Loucy (cell line): ENCODE measurements around the gene NCKAP5.

Experiments used
- H2AFZ ChIP-seq: fragments of 200-600 bp; sonication (generic); 2 replicates; pipeline ENCODE4 v1.6.0; 2016; ENCODE audit warnings: antibody characterized with exemption, mild to moderate bottlenecking, low read length, moderate library complexity
- H3F3A ChIP-seq: fragments of 200-600 bp; 2 replicates; pipeline ENCODE4 v1.6.0; 2016; ENCODE audit warnings: antibody characterized with exemption, low read depth, mild to moderate bottlenecking
- H3K27me3 ChIP-seq: fragments of 200-600 bp; sonication (generic); 2 replicates; pipeline ENCODE4 v1.6.1; 2014; ENCODE audit warnings: low read length, mild to moderate bottlenecking; ENCODE audit not compliant: insufficient read depth, poor library complexity, severe bottlenecking
- H3K36me3 ChIP-seq: fragments of 200-600 bp; sonication (generic); 2 replicates; pipeline ENCODE4 v1.6.1; 2016; ENCODE audit warnings: low read length; ENCODE audit not compliant: insufficient read depth
- H3K4me1 ChIP-seq: fragments of 200-600 bp; sonication (generic); 2 replicates; pipeline ENCODE4 v1.5.1; 2014; ENCODE audit warnings: low read length, mild to moderate bottlenecking; ENCODE audit not compliant: insufficient read depth, poor library complexity, severe bottlenecking
- H3K4me2 ChIP-seq: fragments of 200-600 bp; sonication (generic); 2 replicates; pipeline ENCODE4 v1.6.0; 2014; ENCODE audit warnings: antibody characterized with exemption, low read length, low read depth, mild to moderate bottlenecking; ENCODE audit not compliant: poor library complexity, severe bottlenecking
- H3K4me3 ChIP-seq: fragments of 200-600 bp; sonication (generic); 2 replicates; pipeline ENCODE4 v1.5.1; 2014; ENCODE audit warnings: low read length, mild to moderate bottlenecking, mixed read lengths; ENCODE audit not compliant: poor library complexity, severe bottlenecking
- H3K79me2 ChIP-seq: fragments of 200-600 bp; sonication (generic); 2 replicates; pipeline ENCODE4 v1.6.1; 2014; ENCODE audit warnings: low read length; ENCODE audit not compliant: insufficient read depth
- H3K9ac ChIP-seq: fragments of 200-600 bp; sonication (generic); 2 replicates; pipeline ENCODE4 v1.6.0; 2014; ENCODE audit warnings: mild to moderate bottlenecking, low read depth, low read length, moderate library complexity; ENCODE audit not compliant: poor library complexity, severe bottlenecking
- H3K9me2 ChIP-seq: fragments of 200-600 bp; sonication (generic); replicated peaks from 2 replicates; pipeline ENCODE4 v1.6.1; 2016; ENCODE audit warnings: low read depth, low read length, mixed read lengths
- H3K9me3 ChIP-seq: fragments of 200-600 bp; sonication (generic); 2 replicates; pipeline ENCODE4 v1.6.1; 2014; ENCODE audit warnings: mild to moderate bottlenecking, antibody characterized with exemption, low read length, low read depth; ENCODE audit not compliant: insufficient read depth
- H4K20me1 ChIP-seq: fragments of 200-600 bp; sonication (generic); 2 replicates; pipeline ENCODE4 v1.6.0; 2014; ENCODE audit warnings: antibody characterized with exemption, low read length, mild to moderate bottlenecking; ENCODE audit not compliant: insufficient read depth, poor library complexity, severe bottlenecking
- EZH2phosphoT487 ChIP-seq: fragments of 200-600 bp; IDR thresholded peaks from 2 replicates; pipeline ENCODE4 v1.6.1; 2018; ENCODE audit warnings: antibody characterized with exemption, mild to moderate bottlenecking, moderate library complexity, borderline replicate concordance
- TF ChIP-seq, protein P1 (sequence below): fragments of 200-600 bp; sonication (generic); conservative IDR thresholded peaks from 2 replicates; pipeline ENCODE4 v1.5.1; 2014; ENCODE audit warnings: mild to moderate bottlenecking, antibody characterized with exemption, low read length

NCKAP5 gene

GRCh38 chr2:132909427-132909826, 658.8 kb downstream of the NCKAP5 start:
- no peaks in the 10 kb centered on the region for H3K79me2 ChIP-seq
- no peaks in the 10 kb centered on the region for H3K4me1 ChIP-seq
- H3K27me3 ChIP-seq, result no peaks in the 10 kb centered on the region
- no peak overlapping the region for H2AFZ ChIP-seq
- H3K9me3 ChIP-seq, result no peaks in the 10 kb centered on the region
- H4K20me1 ChIP-seq, result no peaks in the 10 kb centered on the region
- H3K9ac ChIP-seq, result no peak overlapping the region
- H3K4me3 ChIP-seq, result no peak overlapping the region
- H3K4me2 ChIP-seq, result no peak overlapping the region
- H3K36me3 ChIP-seq, result no peaks in the 10 kb centered on the region
- no peaks in the 10 kb centered on the region for H3F3A ChIP-seq
- H3K9me2 ChIP-seq, result no peaks in the 10 kb centered on the region
- no peak for TF ChIP-seq EZH2phosphoT487
- TF ChIP-seq, protein P1, sequence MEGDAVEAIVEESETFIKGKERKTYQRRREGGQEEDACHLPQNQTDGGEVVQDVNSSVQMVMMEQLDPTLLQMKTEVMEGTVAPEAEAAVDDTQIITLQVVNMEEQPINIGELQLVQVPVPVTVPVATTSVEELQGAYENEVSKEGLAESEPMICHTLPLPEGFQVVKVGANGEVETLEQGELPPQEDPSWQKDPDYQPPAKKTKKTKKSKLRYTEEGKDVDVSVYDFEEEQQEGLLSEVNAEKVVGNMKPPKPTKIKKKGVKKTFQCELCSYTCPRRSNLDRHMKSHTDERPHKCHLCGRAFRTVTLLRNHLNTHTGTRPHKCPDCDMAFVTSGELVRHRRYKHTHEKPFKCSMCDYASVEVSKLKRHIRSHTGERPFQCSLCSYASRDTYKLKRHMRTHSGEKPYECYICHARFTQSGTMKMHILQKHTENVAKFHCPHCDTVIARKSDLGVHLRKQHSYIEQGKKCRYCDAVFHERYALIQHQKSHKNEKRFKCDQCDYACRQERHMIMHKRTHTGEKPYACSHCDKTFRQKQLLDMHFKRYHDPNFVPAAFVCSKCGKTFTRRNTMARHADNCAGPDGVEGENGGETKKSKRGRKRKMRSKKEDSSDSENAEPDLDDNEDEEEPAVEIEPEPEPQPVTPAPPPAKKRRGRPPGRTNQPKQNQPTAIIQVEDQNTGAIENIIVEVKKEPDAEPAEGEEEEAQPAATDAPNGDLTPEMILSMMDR, result no peak

DNA sequence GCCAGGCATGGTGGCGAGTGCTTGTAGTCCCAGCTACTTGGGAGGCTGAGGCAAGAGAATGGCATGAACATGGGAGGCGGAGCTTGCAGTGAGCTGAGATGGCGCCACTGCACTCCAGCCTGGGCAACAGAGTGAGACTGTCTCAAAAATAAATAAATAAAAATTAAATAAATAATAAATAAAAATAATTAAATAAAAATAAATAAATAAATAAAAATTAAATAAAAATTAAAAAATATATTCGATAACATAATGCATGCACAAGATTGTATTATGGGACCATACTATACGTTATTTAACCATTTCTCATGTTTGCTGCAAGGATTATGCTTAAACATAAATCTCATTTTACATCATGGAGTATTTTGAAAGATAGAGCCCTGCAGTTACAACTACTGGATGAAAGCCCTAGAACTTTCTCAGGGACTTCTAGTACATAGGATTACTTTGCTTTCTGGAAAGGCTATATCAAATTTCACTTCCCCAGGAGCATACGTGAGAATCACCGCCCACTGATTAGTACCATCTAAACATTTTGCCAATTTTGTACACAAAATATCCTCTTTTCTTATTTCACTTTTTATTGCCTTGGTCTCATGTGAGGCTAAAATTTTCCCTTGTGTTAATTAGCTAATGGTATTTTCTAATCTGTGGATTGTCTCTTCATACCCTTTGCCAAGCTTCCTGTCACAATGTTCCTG, 664.0 kb downstream of the NCKAP5 start:
- Histone ChIP-seq H3K4me1 (no peaks in the 10 kb centered on the region), H3K4me3 (no peak overlapping the region), H3K9me3 (no peaks in the 10 kb centered on the region), H2AFZ (no peak overlapping the region), H3F3A (no peaks in the 10 kb centered on the region), H4K20me1 (no peaks in the 10 kb centered on the region), H3K4me2 (no peak overlapping the region), H3K9ac (no peak overlapping the region), H3K36me3 (no peaks in the 10 kb centered on the region), H3K79me2 (no peaks in the 10 kb centered on the region), H3K27me3 (no peaks in the 10 kb centered on the region), H3K9me2 (no peaks in the 10 kb centered on the region)
- TF ChIP-seq, protein P1, result no peak
- no peak for TF ChIP-seq EZH2phosphoT487

- Histone ChIP-seq H3K9me3 (no peaks in the 10 kb centered on the region), H3K36me3 (no peaks in the 10 kb centered on the region), H2AFZ (no peak overlapping the region), H3K27me3 (no peaks in the 10 kb centered on the region), H3K4me1 (no peaks in the 10 kb centered on the region), H3F3A (no peaks in the 10 kb centered on the region), H3K9ac (no peak overlapping the region), H4K20me1 (no peaks in the 10 kb centered on the region), H3K79me2 (no peaks in the 10 kb centered on the region), H3K4me3 (no peak overlapping the region), H3K4me2 (no peak overlapping the region), H3K9me2 (no peaks in the 10 kb centered on the region)
- TF ChIP-seq, protein P1, result no peak
- no peak for TF ChIP-seq EZH2phosphoT487
Measured at GRCh38 chr2:132902626-132903025, 665.6 kb downstream of the NCKAP5 start.
